GM10266 (cell line): ENCODE data around the gene APP.

Experiments
- DNase-seq: peaks from one replicate; pipeline ENCODE4 v3.0.0; 2012; ENCODE audit errors: extremely low spot score
- TF ChIP-seq, protein P1 (sequence below): IDR thresholded peaks from 2 replicates; pipeline ENCODE4 v1.5.1; 2012; ENCODE audit warnings: mild to moderate bottlenecking, low read depth; ENCODE audit not compliant: control insufficient read depth, insufficient read depth; ENCODE audit errors: missing control alignments

APP gene

DNA sequence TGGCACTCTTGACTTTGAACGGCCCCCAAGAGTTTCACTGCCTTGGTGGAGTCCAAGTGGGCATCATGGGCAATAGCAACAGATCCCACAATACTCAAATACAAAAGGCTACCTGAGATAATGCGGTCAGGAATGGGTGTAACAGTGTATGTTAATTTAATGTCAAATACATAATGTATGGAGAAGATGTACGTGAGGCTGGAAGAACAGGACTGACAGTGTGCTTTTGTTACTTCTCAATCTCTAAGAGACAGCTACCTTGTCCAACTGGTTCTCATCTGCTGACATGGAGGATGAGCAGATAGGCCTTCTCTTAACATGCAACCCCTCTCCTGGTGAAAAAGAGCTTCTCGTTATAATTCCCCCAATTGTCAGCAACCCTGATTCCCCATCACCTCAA is 167.2 kb downstream of the APP start:
- TF ChIP-seq, protein P1, sequence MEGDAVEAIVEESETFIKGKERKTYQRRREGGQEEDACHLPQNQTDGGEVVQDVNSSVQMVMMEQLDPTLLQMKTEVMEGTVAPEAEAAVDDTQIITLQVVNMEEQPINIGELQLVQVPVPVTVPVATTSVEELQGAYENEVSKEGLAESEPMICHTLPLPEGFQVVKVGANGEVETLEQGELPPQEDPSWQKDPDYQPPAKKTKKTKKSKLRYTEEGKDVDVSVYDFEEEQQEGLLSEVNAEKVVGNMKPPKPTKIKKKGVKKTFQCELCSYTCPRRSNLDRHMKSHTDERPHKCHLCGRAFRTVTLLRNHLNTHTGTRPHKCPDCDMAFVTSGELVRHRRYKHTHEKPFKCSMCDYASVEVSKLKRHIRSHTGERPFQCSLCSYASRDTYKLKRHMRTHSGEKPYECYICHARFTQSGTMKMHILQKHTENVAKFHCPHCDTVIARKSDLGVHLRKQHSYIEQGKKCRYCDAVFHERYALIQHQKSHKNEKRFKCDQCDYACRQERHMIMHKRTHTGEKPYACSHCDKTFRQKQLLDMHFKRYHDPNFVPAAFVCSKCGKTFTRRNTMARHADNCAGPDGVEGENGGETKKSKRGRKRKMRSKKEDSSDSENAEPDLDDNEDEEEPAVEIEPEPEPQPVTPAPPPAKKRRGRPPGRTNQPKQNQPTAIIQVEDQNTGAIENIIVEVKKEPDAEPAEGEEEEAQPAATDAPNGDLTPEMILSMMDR = no peak
- no peak for DNase-seq

DNA sequence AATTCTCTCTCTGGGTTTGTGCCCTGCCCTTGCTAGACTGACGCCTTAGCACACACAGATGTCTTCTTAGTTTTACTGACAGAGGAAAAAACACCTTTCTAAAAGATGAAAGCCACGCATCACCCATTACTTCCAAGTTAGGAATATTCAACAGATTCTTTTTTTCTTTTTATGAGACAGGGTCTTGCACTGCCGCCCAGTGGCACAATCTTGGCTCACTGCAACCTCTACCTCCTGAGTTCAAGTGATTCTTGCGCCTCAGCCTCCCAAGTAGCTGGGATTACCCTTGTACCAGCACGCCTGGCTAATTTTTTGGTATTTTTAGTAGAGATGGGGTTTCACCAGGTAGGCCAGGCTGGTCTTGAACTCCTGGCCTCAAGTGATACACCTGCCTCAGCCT is 169.2 kb downstream of the APP start:
- TF ChIP-seq, protein P1 = no peak
- DNase-seq = no peak

DNA sequence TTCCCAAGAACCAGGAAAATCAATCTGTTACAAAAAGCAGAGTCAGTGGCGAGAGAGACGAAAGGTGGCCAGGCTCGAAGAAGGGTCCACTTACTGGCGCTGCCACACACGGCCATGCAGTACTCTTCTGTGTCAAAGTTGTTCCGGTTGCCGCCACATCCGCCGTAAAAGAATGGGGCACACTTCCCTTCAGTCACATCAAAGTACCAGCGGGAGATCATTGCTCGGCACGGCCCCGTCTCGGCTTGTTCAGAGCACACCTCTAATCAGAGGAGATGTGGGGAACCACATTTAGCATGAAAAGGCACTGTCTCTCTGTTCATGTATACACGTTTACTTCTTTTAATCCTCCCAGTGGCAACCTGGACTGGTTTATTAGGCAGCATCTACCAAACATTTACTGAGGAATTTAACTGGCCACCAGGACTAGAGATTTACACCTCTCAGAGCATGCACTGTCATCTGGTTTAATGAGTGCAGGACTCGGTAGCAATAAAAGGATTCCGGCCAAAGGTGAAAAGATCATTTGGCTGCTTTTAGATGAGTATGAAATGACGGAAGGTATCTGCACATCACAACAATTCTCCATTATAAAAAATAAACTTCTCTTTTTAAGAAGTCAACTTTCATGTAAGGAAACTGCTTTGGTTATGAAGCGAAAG is 170.5 kb downstream of the APP start:
- no peak for DNase-seq
- TF ChIP-seq, protein P1 = no peak

DNA sequence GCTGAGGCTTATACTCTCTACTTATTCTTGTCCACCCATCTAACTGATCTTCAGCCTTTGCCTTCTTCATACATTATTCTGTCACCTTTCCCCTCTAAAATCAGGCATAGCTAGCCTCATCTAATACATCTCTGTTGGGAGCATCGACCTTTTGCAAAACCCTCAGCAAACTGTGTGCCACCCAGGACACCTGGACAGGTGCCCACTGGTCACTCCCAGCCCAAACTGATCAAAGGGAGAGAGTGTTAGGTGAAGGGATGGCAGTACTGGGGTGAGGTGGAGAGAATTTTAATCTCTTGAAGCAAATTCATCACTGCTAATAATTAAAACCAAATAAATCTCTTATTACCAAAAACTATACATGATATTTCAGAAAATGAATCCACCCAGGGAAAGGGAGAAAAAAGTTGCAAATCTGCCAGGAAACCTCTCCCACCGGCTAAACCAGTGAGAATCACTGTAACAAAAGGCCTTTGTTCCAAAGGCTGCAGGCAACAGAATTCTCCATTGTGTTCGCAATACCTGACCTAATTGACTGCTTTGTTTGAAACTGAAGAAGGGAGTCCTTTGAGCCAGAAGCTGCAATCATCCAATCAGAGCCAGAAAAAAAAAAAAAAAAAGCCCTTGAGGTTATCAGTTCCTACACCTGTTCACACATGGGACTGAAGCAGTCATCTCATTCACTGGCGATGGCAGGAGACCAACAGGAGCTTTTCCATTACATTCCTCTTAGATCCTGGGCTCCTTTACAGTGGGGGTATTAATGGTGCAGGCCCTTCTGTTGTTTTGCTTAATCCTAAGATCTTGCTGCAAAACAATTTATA is 172.6 kb downstream of the APP start:
- TF ChIP-seq, protein P1 = no peak

DNA sequence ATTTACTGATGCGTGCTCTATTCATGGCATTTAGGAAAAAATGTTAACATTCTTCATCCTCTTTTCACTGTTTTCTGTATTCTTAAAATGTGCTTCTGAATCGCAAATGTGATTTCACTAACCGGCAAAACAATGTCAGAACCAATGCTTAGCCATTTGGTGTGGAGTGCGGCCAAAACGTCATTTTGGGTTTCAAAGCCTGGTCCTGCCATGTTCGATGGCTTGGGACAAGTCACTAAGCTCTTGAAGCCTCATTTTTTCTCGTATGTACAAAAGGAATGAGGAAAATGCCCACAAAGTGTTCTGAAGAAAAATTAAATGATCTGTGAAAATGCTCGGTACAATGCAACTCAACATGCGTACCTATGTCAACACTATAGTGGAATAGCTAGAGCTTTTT is 175.3 kb downstream of the APP start:
- DNase-seq = no peak
- TF ChIP-seq, protein P1 = no peak

More for the DNA sequence above, 172.6 kb downstream of the APP start:
- DNase-seq = no peak

DNA sequence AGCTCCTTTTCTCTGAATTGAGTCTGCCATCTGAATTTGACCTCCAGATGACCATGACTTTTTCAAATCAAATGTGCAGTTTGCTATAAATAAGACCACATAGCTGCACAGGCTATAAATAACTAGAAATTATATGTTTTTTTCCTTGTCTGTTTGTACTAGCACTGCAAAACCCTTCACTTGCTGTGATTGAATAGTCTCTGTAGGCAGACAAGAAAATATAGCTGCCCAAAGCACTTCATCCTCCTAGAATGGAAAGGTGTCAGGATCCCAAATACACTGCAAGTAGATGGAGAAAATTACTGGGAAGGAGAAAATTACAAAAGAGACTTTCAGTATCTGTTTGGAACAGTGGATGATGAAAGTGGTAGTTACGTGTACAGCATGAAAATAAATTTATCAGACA is 175.8 kb downstream of the APP start:
- TF ChIP-seq, protein P1 = no peak
- DNase-seq = no peak

DNA sequence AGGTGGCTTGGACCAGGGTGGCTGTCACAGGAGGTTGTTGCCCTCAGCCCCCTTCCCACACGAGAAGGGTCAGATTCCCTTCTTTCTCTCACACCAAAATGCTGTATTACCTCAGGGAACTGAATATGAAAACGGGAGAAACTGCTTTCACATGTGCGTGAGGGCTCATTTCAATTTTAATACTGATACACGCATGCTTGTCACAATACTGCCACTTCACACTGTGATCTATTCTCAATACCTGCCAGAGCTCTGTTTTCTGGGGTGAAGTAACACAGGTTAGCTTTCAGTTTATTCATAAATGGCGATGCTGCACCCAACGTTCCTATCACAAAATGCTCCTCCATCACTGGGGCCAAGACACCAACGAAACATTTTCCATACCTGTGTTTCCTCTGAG is 181.8 kb downstream of the APP start:
- no peak for DNase-seq

More for the DNA sequence above, 181.8 kb downstream of the APP start:
- TF ChIP-seq, protein P1 = no peak
